SU-DHL-6 (cell line): ENCODE data around the gene TOR1AIP1.

Experiments
- CTCF ChIP-seq: fragments of 200-600 bp; sonication (generic); IDR thresholded peaks from one replicate; pipeline ENCODE4 v1.5.1; 2017; ENCODE audit warnings: antibody characterized with exemption, mild to moderate bottlenecking, low read length, moderate library complexity; ENCODE audit not compliant: insufficient read depth, poor library complexity, severe bottlenecking
- EZH2phosphoT487 ChIP-seq: fragments of 200-600 bp; sonication (generic), shearing (Covaris generic); conservative IDR thresholded peaks from 2 replicates; pipeline ENCODE4 v1.6.1; 2018; ENCODE audit warnings: mild to moderate bottlenecking, antibody characterized with exemption, low read length, moderate library complexity, mixed read lengths

- TF ChIP-seq CTCF = no peak
- TF ChIP-seq EZH2phosphoT487 = no peak
These were observed 44.7 kb downstream of the TOR1AIP1 start for GRCh38 chr1:179926850-179927205.
